ENCODE data around the gene AVPR2.

DNA sequence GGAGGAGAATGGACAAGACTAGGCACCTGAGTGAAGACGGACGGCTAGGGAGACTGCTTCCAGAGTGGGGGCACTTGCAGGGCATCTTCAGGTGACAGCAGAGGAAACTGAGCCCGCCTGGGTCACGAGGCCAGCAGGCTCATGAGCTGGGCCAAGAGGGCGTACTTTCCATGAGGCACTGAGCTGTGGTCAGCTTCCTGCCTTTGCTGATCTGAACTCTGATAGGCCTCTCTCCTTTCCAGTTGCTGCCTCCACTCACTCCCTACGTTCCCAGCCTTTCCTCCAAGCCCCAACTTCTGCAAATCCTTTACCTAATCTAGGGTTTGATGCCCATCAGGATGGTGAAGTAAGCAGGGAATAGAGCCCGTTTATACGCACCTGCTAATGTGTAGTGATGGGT lies 17.1 kb upstream of the AVPR2 start:
- TF ChIP-seq, protein P1, sequence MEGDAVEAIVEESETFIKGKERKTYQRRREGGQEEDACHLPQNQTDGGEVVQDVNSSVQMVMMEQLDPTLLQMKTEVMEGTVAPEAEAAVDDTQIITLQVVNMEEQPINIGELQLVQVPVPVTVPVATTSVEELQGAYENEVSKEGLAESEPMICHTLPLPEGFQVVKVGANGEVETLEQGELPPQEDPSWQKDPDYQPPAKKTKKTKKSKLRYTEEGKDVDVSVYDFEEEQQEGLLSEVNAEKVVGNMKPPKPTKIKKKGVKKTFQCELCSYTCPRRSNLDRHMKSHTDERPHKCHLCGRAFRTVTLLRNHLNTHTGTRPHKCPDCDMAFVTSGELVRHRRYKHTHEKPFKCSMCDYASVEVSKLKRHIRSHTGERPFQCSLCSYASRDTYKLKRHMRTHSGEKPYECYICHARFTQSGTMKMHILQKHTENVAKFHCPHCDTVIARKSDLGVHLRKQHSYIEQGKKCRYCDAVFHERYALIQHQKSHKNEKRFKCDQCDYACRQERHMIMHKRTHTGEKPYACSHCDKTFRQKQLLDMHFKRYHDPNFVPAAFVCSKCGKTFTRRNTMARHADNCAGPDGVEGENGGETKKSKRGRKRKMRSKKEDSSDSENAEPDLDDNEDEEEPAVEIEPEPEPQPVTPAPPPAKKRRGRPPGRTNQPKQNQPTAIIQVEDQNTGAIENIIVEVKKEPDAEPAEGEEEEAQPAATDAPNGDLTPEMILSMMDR (IDR thresholded peaks at IDR 0.05; ENCODE audit: low read depth, low read length) = no peak
- no peak for TF ChIP-seq EZH2phosphoT487 (IDR thresholded peaks at IDR 0.05; ENCODE audit: low read depth)
